HG03469 (cell line): ENCODE measurements around the gene SOX5.
A peak's percentile ranks its signal among the peaks of the same experiment; 100 is the strongest.

ENCODE experiments used
- ATAC-seq: cut with Tn5 transposase; IDR thresholded peaks from one replicate; pipeline ENCODE4 v1.9.1; 2021; ENCODE audit warnings: mild to moderate bottlenecking, moderate library complexity, moderate number of reproducible peaks; ENCODE audit not compliant: unreplicated experiment

The SOX5 gene

GRCh38 chr12:23626791-23627190, 322.7 kb downstream of the SOX5 start:
- ATAC-seq, result no peak

GRCh38 chr12:23621900-23622299, 327.6 kb downstream of the SOX5 start:
- no peak for ATAC-seq

DNA sequence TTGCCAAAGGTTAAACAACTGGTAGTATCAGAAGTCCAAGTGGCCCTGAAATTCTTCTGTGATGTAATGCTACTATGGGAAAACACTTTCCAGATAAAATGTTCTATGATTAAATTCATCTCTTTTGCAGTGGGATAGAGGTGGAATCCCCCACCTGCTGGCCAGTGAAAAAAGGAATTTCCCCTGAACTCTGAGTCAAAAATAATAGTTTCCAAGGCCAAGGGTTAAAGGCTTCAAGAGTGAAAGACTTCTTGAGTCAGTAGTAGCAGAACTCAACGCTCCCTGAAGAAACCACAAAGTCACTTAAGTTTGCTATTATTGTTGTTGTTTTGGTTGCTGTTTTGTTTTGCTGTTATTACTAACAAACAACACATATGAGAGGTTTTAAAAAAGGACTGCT, 330.8 kb downstream of the SOX5 start:
- no peak for ATAC-seq

DNA sequence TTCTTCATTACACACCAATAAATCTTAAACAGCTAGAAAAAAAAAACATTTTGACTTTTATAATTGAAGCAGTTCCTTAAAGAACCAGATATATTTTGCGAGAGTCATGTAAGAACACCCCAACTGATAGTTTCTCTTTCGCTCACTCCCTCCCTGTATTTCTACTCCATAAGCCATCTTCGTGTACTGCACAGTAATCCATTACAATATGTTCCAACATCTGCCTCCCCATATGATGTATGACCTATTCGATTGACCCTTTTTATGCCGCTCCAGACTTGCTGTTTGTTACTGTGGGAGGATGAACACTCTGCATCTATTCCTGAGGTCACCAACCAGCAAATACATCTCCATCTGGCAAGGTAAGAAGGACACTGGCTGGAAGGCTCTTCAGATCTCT, 331.7 kb downstream of the SOX5 start:
- no peak for ATAC-seq

- ATAC-seq, result no peak
Measured at GRCh38 chr12:23614280-23614679, 335.2 kb downstream of the SOX5 start.

GRCh38 chr12:23611320-23611719, 338.1 kb downstream of the SOX5 start:
- ATAC-seq, result no peak

GRCh38 chr12:23600919-23601318, 348.6 kb downstream of the SOX5 start:
- ATAC-seq, result no peak

GRCh38 chr12:23596568-23596967, 352.9 kb downstream of the SOX5 start:
- ATAC-seq, result no peak

- ATAC-seq, result no peak
Measured at GRCh38 chr12:23587833-23588559, 361.5 kb downstream of the SOX5 start.

DNA sequence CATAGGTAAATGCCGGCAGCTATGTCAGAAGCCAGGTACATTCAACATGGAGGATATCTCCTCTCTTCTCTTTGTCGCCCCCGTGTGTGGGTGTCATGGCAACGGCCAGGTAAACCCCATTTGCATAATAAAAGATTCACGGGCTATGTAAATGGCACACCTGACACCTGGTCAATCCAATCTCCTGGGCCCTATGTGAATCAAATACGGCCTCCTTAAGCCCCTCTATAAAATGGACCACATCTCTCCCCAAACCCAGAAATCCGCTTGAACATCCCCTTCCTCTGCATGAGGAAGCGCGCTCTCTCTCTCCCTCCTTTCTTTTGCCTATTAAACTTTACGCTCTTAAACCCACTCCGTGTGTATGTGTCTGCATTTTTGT, 363.7 kb downstream of the SOX5 start:
- ATAC-seq, result no peak

GRCh38 chr12:23585156-23585781, 364.2 kb downstream of the SOX5 start:
- no peak for ATAC-seq

DNA sequence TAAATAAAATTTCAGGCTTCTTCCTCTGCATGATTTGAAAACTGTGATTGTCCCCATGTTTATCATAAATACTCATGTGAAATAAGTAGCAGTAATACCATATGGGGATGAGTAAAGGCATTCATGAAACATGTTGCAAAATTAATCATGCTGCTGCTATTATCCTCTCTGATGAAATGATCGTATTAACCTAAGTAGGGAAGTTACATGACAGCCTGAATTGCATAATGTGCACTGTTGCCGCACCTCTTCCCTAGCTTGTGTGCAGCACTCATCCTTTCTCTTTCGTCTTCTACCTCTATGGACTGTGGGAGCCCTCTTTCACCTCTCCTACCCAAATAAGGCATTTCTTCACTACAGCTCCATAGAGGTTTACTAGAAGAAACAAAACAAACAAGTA, 367.6 kb downstream of the SOX5 start:
- ATAC-seq, result no peak

GRCh38 chr12:23579257-23579656, 370.2 kb downstream of the SOX5 start:
- ATAC-seq, result no peak

GRCh38 chr12:23576372-23576771, 373.1 kb downstream of the SOX5 start:
- ATAC-seq, result peak; percentile 69

DNA sequence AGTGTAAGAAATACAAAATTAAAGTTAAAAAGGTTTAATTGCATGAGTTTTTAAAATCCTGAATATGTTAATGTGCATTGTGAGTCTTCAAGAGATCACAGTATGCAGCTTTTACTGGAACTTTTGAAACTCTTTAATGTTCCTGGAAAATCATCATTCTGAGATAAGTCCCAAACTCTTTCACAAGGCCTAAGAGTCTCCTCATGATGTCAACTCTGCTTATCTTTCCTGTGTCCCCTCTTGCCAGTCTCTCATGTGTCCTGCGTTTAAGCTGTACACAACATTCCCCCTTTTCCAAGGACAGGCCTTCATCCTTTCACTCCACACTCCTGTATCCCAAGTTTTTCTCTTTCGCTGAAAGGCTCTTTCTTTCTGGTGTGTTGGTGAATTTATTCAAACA, 380.1 kb downstream of the SOX5 start:
- no peak for ATAC-seq

DNA sequence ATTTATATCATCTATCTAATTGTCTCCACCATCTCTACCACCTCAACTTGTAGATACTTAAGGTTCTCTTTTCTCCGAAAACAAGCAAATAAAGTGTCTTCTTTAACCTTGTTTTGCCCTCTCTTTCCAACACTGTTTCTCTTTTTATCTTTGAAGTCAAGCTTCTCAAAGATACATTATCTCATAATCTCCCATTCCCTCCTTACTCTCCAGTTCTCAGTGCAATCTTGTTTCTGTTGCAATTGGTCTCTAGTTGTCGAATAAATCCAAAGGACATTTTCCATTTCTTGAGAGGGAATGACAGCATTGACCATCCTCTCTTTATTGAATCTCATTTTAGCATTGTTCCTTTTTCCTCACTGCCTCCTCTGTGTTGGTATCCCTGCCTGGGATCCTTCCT, 383.3 kb downstream of the SOX5 start:
- no peak for ATAC-seq

GRCh38 chr12:23564451-23565152, 384.9 kb downstream of the SOX5 start:
- no peak for ATAC-seq

DNA sequence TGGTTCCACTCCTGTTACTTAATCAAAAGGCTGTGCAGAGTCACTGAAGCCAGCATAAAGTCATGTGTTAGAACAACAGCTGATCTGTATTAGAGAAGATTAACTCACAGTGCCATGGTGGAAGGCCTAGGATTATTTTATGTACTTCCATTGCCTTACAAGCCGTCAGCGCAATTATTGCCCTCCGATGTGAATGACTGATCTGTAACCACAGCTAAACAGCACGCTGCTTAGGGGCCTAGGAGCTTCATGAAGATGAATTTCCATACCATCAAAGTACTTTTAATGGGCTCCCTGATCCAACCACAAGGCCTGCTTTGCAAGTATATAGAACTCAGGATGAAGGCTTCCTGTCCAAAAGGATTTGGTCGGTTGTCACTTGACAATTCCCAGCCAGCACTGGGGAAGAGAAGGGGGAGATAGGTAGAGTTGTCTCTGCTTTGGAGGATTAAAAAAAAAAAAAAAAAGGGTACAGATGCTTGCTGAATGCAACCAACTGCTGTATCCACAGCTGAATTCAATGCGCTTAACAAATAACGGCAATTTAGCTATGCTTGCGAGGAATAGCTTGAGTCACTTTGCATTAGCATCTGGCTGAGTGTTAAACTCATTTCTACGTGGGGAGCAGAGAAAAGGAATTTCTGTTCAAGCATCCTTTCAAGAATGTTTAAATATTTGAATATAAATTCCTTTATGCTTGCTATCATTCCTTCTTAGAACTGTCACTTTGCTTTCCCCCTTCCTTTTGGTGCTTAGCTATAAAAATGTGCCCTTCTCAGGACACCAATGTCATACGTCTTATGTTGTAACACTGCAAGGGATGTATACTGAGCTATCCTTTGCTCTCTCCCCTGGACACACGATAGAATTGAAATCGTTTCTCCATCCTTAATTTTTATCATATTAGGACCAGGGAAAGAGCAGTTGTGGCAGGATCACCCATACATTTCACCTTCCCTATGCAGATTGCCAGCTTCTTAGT, 387.8 kb downstream of the SOX5 start:
- no peak for ATAC-seq

GRCh38 chr12:23560611-23561010, 388.9 kb downstream of the SOX5 start:
- peak; percentile 70 for ATAC-seq

GRCh38 chr12:23559268-23559753, 390.2 kb downstream of the SOX5 start:
- no peak for ATAC-seq

- no peak for ATAC-seq
Measured at GRCh38 chr12:23556661-23557060, 392.8 kb downstream of the SOX5 start.
